Fibroblast of lung (primary cell): Measurements from ENCODE around the gene BEND7. TPM values are rescaled to one million over a fixed set of nuclear protein-coding genes. Genes with fewer than 3 reads are reported as not detected.

Source experiments
- DNase-seq, 2 donors: peaks; one replicate each; pipeline versions ENCODE4 v3.0.0 to v3.0.0-alpha.2; 2010; ENCODE audit warnings: low read depth in 2 of 2
- H2AFZ ChIP-seq: 2 replicates; pipeline ENCODE4 v1.5.1; 2012; ENCODE audit warnings: low read length, control low read depth, inconsistent platforms
- H3K27ac ChIP-seq: 2 replicates; pipeline ENCODE4 v1.5.1; 2011; ENCODE audit warnings: low read length, control low read depth; ENCODE audit not compliant: insufficient read depth
- H3K27me3 ChIP-seq: 2 replicates; pipeline ENCODE4 v1.5.1; 2011; ENCODE audit warnings: mild to moderate bottlenecking, low read length; ENCODE audit not compliant: control insufficient read depth, insufficient read depth
- H3K36me3 ChIP-seq: 2 replicates; pipeline ENCODE4 v1.5.1; 2011; ENCODE audit warnings: low read length; ENCODE audit not compliant: control insufficient read depth, insufficient read depth
- H3K4me1 ChIP-seq: 2 replicates; pipeline ENCODE4 v1.5.1; 2011; ENCODE audit warnings: low read length; ENCODE audit not compliant: control insufficient read depth, insufficient read depth; ENCODE audit errors: extremely low read depth
- H3K4me2 ChIP-seq: 2 replicates; pipeline ENCODE4 v1.5.1; 2011; ENCODE audit warnings: low read length, control low read depth; ENCODE audit not compliant: insufficient read depth; ENCODE audit errors: extremely low read depth
- H3K4me3 ChIP-seq, 4 experiments: fragments of 200-600 bp in 1 of 4; sonication (generic) in 1 of 4; replicated peaks in 1 of 4; 2 replicates each; pipeline ENCODE4 v1.5.1; 2011 to 2016; ENCODE audit warnings: low read length in 4 of 4, low read depth in 3 of 4, mild to moderate bottlenecking in 3 of 4, control low read depth in 2 of 4, inconsistent platforms in 1 of 4, mixed read lengths in 1 of 4; ENCODE audit not compliant: insufficient read depth in 1 of 4; ENCODE audit errors: control extremely low read depth in 1 of 4
- H3K79me2 ChIP-seq: 2 replicates; pipeline ENCODE4 v1.5.1; 2012; ENCODE audit warnings: mild to moderate bottlenecking, low read length, inconsistent platforms; ENCODE audit not compliant: control insufficient read depth, insufficient read depth
- H3K9ac ChIP-seq: 2 replicates; pipeline ENCODE4 v1.5.1; 2011; ENCODE audit warnings: mild to moderate bottlenecking, low read length, control low read depth; ENCODE audit not compliant: insufficient read depth
- H3K9me3 ChIP-seq: 2 replicates; pipeline ENCODE4 v1.5.1; 2012; ENCODE audit warnings: low read depth, low read length; ENCODE audit not compliant: control insufficient read depth, insufficient read depth
- H4K20me1 ChIP-seq: 2 replicates; pipeline ENCODE4 v1.5.1; 2011; ENCODE audit warnings: low read length; ENCODE audit not compliant: control insufficient read depth, insufficient read depth; ENCODE audit errors: extremely low read depth
- CTCF ChIP-seq, 2 donors: IDR thresholded peaks in 1 of 2; conservative IDR thresholded peaks in 1 of 2; 1 replicate in 1 of 2; 2 replicates in 1 of 2; pipeline ENCODE4 v1.5.1; 2011 to 2012; ENCODE audit warnings: low read length in 2 of 2, control low read depth in 1 of 2, inconsistent platforms in 1 of 2, low read depth in 1 of 2, mild to moderate bottlenecking in 1 of 2
- EZH2 ChIP-seq: IDR thresholded peaks from 2 replicates; pipeline ENCODE4 v1.5.1; 2012; ENCODE audit warnings: low read length, control low read depth, mild to moderate bottlenecking; ENCODE audit errors: missing control alignments
- polyA plus RNA-seq, 2 donors: library from polyadenylated mRNA; depleted of rRNA in 1 of 2; stranded (reverse) in 1 of 2; unstranded in 1 of 2; fragments of >200 nt; gene quantifications; 2 replicates each; pipeline ENCODE4 v1.2.1, GENCODE V29; 2011 to 2012; ENCODE audit warnings: missing spikeins in 1 of 2
- total RNA-seq: library from RNA; depleted of rRNA; stranded (reverse); fragments of >200 nt; gene quantifications from 2 replicates; pipeline ENCODE4 v1.2.1, GENCODE V29; 2014

Gene BEND7
- total and polyA plus RNA-seq, 2 donors (not counting 1 experiment from before 2014, with no cell fraction given) = 6.2 to 10.6 TPM

GRCh38 chr10:13458687-13459012 is 70.2 kb downstream of the BEND7 start:
- H3K4me3 ChIP-seq = no peak overlapping the region
- no peak overlapping the region for H3K27ac ChIP-seq
- H3K9ac ChIP-seq = no peak overlapping the region
- H3K9me3 ChIP-seq = no peaks in the 10 kb centered on the region
- no peaks in the 10 kb centered on the region for H3K79me2 ChIP-seq
- H4K20me1 ChIP-seq = no peaks in the 10 kb centered on the region
- no peak for TF ChIP-seq CTCF (conservative IDR thresholded peaks at IDR 0.05 in 1 of 2, IDR thresholded peaks at IDR 0.05 in 1 of 2; ENCODE audit: low read depth in 1 of 2, low read length in 2 of 2)
- TF ChIP-seq EZH2 = no peak
- no peaks in the 10 kb centered on the region for H3K36me3 ChIP-seq
- no peaks in the 10 kb centered on the region for H3K4me1 ChIP-seq
- no peaks in the 10 kb centered on the region for H3K27me3 ChIP-seq
- no peak overlapping the region for H3K4me2 ChIP-seq
- no peak for DNase-seq
- no peak overlapping the region for H2AFZ ChIP-seq

- Histone ChIP-seq H3K4me3 (no peak overlapping the region), H3K4me2 (no peak overlapping the region), H3K9ac (no peak overlapping the region), H3K9me3 (no peaks in the 10 kb centered on the region), H3K4me1 (no peaks in the 10 kb centered on the region), H2AFZ (no peak overlapping the region), H4K20me1 (no peaks in the 10 kb centered on the region), H3K27me3 (no peaks in the 10 kb centered on the region), H3K36me3 (no peaks in the 10 kb centered on the region), H3K79me2 (no peaks in the 10 kb centered on the region), H3K27ac (no peak overlapping the region)
- DNase-seq = peak in 1 of 2 donors; percentile 68
- TF ChIP-seq EZH2 (no peak), CTCF (conservative IDR thresholded peaks at IDR 0.05 in 1 of 2, IDR thresholded peaks at IDR 0.05 in 1 of 2; ENCODE audit: low read depth in 1 of 2, low read length in 2 of 2) (no peak)
Observed at GRCh38 chr10:13457958-13458686, 70.7 kb downstream of the BEND7 start.

- no peaks in the 10 kb centered on the region for H3K36me3 ChIP-seq
- no peaks in the 10 kb centered on the region for H3K9me3 ChIP-seq
- no peak overlapping the region for H3K4me2 ChIP-seq
Observed at GRCh38 chr10:13453896-13454295, 74.9 kb downstream of the BEND7 start.

More at GRCh38 chr10:13453896-13454295, 74.9 kb downstream of the BEND7 start:
- Histone ChIP-seq H3K27me3 (no peaks in the 10 kb centered on the region), H4K20me1 (no peaks in the 10 kb centered on the region), H3K4me3 (no peak overlapping the region), H3K79me2 (no peaks in the 10 kb centered on the region), H3K4me1 (no peaks in the 10 kb centered on the region), H3K9ac (no peak overlapping the region), H2AFZ (no peak overlapping the region), H3K27ac (no peak overlapping the region)
- no peak for DNase-seq
- no peak for TF ChIP-seq CTCF (conservative IDR thresholded peaks at IDR 0.05 in 1 of 2, IDR thresholded peaks at IDR 0.05 in 1 of 2; ENCODE audit: low read depth in 1 of 2, low read length in 2 of 2)
- TF ChIP-seq EZH2 = no peak
